NCI-H1436 treated with DMSO at 0.1 percent for 48 hours (cell line): ENCODE results near the gene LYRM4.

Experiments used
- DNase-seq: peaks from one replicate; lab custom pipeline; 2025; lab: John Stamatoyannopoulos, UW

LYRM4 gene

GRCh38 chr6:5098501-5099270 is 162.1 kb downstream of the LYRM4 start:
- DNase-seq, result no peak

DNA sequence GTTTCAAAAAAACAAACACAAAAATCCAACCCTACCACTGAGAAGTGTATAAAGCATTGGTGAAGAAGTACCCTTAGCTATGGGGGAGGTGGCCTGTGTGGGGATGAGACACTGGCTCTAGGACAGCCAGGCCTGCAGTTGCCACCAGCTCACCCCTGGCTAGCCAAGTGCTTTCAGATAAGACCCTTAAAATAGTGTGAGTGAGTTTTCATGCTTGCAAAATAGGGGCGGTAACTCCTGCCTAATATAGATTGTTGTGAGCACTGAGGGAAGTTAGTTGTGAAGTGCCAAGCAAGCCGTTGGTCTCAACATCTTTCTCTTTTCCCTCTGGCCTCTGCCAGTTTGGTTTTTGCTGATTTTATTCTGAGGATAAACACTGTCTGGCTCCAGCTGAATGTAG is 164.3 kb downstream of the LYRM4 start:
- DNase-seq, result no peak

GRCh38 chr6:5095236-5095635 is 165.5 kb downstream of the LYRM4 start:
- no peak for DNase-seq

DNA sequence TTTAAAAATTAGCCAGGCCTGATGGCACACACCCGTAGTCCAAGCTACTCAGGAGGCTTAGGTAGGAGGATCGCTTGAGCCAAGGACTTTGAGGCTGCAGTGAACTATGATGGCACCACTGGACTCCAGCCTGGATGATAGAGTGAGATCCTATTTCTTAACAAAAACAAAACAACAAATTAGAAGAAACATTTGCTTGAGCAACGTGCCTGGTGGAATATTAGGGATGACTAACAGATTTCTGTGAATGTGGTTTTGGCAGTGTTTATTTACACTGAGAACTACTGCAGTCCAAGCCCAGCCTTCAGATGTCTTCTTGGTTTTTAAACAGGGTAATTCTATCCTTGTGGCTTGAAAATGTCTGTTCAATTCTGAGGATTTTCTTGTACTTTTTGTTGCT is 166.4 kb downstream of the LYRM4 start:
- no peak for DNase-seq

DNA sequence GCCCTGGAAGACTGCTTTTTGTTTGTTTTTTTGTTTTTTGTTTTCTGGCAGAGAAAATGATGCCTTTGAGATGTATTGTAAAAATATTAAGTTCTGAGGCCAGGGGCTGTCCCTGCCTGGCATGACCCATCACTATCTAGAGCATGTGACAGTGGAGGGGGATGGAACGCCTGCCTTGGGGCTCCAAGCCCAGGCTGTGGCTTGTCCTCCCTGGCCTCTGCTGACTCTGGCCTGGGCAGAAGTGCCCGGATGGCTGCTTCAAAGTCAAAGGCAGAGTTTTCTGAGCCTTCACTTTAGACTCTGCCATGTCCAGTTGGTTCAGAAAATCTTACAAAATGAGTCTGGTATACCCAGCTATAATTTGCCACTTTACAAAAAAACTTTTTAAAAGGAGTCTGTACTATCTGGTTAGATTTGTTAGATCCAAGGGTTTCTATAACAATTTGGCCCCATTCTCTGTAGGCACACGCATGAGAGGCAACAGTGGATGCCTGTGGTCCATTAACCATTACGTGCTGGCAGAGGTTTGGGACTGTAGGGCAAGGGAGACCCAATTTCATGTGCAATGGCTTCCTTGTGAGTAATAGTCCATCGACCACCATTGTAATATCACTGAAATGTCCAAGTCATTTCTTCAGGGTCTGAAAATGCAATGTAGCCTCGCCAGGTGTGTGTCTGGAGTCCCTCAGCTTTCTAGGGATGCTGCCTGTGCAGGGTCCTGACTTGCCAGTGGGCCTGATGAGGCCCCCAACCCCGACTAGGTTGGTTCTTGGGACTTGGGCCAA is 167.3 kb downstream of the LYRM4 start:
- DNase-seq, result no peak

DNA sequence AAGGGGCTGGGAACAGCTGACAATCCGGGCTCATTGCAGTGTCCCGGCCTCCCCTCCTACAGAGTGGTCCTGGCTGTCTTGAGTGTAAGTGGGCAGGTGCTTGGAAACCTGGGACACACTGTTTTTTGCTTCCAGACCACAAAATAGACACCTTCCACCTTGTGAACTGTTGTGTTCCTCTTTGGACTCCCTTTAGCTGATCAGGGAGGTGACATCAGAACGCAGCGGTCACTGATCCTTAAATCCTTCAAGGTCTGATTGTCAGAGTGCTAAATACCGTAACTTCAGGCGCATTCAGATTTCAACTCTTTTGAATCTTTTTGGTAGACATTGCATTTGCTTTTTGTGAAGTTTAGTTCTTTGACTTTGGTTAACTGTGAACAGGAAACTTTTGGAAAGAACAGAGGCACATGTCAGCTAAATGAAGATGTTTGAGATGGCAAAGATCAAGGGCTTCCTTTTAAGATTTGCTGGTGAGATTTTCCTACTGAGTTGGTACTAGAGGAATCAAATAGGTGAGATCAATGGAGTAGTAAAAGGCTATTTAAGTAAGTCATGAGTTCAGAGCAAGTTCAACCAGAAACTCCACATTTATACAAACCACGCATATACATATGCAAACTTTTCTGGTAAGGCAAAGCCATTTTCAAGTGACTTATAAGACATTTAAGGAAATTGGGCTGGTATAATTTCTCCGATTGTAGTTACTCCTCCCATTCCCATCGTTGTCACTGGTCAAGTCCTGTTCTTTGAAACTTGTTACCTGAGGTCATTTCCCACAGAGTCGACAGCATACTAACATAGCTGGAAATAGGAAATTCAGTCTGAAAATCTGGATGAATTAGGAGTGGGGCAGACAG is 169.3 kb downstream of the LYRM4 start:
- no peak for DNase-seq

DNA sequence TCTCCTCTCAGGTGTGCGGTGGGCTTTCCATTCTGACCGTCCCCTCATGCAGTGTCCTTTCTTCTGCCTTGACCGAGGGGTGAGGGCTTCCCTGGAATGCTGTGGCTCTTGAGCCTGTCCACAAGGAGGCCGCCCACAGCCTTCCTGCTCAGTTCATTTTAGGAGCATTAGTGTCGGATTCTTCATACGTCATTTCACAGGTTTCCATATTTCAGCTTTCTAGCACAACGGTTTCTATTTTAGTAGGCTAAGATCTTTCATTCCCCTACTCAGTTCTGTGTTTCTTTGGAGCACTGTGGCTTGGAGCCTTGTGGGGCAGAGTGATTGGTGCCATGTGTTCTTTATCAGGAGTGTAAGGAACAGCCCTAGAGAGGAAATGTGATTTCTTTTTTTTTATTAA is 170.1 kb downstream of the LYRM4 start:
- no peak for DNase-seq

DNA sequence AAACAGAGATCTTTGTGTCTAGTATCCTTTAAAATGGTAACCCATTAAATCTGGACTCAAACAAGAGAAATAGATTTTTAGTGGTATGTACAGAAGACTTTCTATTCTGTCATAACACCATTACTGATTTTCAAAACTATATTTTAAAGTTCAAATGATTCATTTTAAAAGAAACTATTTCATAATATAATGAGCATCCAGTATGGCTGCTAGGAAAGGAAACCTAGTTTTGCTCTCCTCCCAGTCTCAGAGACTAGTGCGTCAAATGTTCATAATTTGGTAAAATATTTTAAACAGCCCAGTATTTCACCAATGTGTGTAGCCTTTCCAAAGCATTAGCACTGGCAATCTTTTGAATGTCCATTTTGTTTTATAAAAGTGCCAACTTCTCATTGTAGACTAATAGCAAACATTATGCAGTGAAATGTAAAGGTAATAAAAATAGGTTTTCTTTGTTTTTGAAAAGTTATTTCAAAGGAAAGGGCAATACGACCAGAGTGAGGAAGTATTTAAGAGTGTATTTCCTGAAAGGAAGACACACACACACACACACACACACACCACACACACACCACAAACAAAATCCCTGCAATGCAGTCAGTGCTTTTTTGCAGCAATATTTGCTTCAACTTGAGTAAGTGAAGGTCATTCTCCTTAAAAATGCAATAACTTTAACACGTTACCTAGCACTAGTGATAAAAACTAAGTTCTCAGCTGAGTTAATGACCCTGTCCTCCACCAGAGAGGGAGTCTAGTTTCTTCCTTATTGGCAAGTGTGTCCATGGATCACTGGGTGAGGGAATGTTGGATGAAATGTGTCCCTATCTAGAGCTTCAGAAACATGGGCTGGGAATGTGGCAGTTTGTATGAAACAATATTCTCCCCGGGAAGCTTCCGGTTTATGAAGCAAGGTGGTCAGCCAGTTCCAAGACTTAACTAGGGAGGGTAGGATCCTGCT is 171.0 kb downstream of the LYRM4 start:
- DNase-seq, result no peak

DNA sequence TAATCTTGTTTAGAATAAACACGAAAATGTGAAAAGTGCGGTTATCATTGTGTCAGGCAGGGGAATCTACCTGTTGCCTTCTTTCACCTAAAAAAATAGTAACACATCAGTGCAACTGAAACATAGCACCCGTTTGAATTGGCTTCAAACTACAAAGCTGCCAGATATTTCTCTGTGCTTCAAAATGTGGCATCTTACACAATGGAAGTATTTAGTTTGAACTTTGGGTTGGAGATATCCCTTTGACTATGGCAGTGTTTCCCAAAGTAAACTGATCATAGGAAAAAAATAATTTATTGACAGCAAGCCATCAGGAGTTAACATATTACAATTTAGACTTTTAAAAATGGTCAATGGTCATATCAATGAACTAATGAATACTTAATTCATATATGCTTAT is 172.0 kb downstream of the LYRM4 start:
- no peak for DNase-seq

DNA sequence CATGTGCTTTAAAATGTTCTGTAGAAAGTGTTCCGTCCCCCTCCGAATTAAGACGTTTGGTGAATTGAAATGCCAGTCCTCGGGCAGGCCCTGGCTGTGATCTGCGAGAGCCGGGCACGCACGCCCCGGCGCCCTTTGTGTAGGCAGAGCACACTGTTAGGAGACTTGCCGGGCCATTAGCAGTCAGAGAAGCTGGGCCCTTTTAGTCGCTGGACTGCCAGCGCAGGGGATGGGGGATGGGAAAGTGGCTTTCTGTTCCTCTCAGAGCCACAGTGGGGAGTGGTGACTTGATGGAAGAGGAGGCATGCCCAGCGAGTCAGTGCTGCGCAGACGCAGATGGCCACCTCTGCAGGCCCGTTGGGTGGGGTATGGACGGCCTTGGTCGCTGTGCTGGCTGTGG is 173.4 kb downstream of the LYRM4 start:
- DNase-seq, result no peak

DNA sequence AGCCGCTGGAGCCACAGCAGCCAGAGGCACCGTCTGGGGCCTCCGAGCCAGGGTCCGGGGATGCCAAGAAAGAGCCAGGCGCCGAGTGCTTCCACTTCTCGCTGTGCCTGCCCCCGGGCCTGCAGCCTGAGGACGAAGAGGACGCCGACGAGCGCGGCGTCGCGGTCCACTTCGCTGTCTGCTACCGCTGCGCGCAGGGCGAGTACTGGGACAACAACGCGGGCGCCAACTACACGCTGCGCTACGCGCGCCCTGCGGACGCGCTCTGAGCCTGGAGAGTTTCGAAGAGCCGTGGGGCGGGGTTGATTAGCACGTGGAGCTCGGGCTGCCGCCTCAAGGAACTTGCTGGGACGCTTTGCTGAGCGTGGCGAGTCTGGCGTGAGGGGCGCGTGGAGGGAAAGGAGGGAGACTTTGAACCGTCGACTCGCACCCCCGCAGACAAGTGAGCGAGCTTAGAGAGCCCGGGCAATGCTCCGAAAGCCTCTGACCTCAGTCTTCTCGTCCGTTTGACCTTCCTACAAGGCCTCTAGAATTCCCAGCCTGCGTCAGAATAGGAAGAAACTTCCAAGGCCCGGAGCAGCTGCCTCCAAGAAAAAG is 174.4 kb downstream of the LYRM4 start:
- no peak for DNase-seq

- DNase-seq, result no peak
Observed at GRCh38 chr6:5085648-5086293, 175.0 kb downstream of the LYRM4 start.

DNA sequence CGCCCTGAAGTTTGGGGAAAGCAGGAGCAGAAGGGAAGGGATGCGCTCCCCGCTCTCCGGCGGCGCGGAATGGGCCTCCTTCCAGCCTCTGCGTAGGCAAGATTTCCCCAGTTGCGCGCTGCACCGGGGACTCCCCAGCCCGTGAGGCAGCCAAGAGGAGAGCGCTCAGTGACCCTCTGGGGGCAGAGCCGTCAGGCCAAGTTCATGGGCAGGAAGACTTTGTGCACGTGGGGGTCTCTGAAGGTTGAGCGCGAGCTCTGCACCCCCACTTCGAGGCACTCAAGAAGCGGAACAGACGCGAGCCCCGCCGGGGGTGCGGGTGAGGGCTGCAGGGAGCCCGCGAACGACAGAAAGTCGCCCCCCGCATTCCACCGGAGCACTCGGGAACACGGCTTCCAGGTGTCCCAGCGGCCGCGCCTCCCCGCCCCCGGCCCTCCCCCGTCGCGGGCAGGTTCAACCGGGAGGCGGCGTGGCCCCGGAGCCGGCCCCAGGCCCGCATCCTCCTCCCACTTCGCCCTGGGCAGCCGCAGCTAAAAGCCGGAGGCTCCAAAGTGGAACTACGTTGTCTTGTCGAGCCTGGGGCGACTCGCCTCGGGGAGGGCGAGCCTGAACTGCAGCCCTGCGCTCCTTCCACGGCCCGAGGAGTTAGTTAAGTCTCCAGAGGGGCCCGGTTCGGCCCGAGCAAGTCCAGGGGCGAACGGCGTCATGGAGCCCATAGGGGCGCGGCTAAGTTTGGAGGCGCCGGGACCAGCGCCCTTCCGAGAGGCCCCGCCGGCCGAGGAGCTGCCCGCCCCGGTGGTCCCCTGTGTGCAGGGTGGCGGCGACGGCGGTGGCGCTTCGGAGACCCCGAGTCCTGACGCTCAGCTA is 175.7 kb downstream of the LYRM4 start, which contains the start of gene PPP1R3G:
Gene PPP1R3G (plus strand): TSS at position 561 of the 867 bp plus-strand sequence. CDS start 145 bp downstream, at position 706.
- DNase-seq, result no peak

DNA sequence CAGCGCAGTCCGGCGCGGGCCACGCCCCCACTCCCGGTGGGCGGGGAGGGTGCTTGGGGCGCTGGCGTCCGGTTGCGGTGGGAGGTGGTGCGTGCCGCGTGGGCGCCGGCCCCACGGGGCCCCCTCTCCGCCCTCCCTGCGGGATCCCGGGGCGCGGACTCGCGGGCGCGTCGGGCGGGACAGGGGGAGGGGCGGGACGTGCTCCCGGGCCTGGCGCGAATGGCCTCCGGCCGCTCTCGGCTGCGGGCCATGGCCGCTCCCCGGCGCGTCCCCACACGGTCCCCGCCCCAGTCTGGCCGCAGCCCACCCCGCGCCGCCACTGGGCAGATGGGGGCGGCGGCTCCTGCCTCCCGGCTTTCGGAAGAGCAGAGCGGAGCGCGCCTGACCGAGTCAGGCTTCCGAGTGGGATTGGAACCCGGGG is 176.4 kb downstream of the LYRM4 start:
- no peak for DNase-seq

- DNase-seq, result no peak
Observed at GRCh38 chr6:5083813-5084359, 176.9 kb downstream of the LYRM4 start.

GRCh38 chr6:5083307-5083583 is 177.5 kb downstream of the LYRM4 start:
- DNase-seq, result no peak

DNA sequence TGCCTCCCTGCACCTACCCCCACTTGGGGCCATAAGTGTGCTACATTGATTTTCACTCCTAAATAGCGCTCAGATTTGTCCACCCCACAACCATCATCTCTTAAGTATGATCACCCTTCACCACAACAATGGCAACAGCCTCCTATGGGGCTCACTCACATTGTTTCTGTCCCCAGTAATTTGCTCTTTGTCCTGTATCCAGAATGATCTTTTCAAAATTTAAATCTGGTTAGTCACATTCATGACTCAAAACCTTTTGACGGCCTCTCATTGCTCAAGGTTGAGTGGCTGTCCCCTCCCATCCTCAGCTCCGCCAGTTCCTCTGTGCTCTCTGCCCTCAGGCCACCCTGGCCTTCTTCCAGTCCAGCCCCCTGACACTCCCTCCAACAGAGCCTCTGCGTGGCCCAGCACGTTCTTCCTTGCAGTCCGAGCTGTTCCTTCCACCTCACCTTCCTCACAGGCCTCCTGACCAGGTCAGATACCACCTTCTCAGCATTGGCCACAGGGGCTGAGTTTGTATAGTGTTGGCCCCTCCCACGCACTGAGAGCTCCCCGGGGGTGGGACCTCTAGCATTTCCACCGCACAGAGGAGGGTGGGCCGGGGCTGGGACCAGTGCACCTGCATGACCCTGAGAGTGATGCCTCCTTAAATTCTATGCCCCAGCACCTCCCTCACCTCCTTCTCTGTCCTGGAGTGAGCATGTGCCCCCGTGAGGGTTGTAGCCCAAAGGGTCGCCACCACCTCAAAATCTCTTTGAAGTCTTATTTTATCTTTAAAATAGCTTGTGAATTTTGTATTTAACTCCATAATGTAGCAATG is 178.1 kb downstream of the LYRM4 start:
- DNase-seq, result no peak

DNA sequence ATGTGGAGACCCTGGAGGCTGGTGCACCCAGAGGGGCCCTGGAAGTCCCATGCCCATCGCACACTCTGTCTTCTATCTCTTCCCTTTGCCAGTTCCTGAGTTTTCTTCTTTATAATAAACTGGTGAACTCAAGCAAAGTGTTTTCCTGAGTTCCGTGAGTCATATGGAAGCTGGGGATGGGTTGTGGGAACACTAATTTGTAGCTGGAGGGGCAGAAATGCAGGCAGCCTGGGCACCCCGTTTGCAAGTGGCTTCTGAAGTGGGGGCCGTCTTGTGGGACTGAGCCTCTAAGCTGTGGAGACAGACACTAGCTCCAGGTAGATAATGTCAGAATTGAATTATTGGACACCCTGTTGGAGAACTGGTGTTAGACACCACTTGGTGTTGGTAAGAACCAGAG is 178.8 kb downstream of the LYRM4 start:
- no peak for DNase-seq
